IPS-20b (cell line): ENCODE data around the gene FLVCR2.

ENCODE experiments used
- H3K27ac ChIP-seq: one replicate; pipeline ENCODE4 v1.5.1; 2013; ENCODE audit warnings: low read length
- H3K27me3 ChIP-seq: 2 replicates; pipeline ENCODE4 v1.6.1; 2013; ENCODE audit warnings: mild to moderate bottlenecking, low read length, inconsistent platforms; ENCODE audit not compliant: insufficient read depth
- H3K36me3 ChIP-seq: 2 replicates; pipeline ENCODE4 v1.6.1; 2013; ENCODE audit warnings: low read depth, mild to moderate bottlenecking, inconsistent platforms, low read length, moderate library complexity; ENCODE audit not compliant: insufficient read depth
- H3K4me1 ChIP-seq: 2 replicates; pipeline ENCODE4 v1.6.1; 2013; ENCODE audit warnings: mild to moderate bottlenecking, control low read depth, inconsistent platforms, low read length, moderate library complexity; ENCODE audit not compliant: insufficient read depth
- H3K4me3 ChIP-seq: 2 replicates; pipeline ENCODE4 v1.5.1; 2013; ENCODE audit warnings: mild to moderate bottlenecking, low read length, inconsistent platforms
- H3K9ac ChIP-seq: 2 replicates; pipeline ENCODE4 v1.6.1; 2013; ENCODE audit warnings: low read depth, mild to moderate bottlenecking, inconsistent platforms, low read length, moderate library complexity
- H3K9me3 ChIP-seq: 2 replicates; pipeline ENCODE4 v1.6.1; 2013; ENCODE audit warnings: mild to moderate bottlenecking, low read depth, low read length, inconsistent platforms; ENCODE audit not compliant: insufficient read depth

FLVCR2 gene

DNA sequence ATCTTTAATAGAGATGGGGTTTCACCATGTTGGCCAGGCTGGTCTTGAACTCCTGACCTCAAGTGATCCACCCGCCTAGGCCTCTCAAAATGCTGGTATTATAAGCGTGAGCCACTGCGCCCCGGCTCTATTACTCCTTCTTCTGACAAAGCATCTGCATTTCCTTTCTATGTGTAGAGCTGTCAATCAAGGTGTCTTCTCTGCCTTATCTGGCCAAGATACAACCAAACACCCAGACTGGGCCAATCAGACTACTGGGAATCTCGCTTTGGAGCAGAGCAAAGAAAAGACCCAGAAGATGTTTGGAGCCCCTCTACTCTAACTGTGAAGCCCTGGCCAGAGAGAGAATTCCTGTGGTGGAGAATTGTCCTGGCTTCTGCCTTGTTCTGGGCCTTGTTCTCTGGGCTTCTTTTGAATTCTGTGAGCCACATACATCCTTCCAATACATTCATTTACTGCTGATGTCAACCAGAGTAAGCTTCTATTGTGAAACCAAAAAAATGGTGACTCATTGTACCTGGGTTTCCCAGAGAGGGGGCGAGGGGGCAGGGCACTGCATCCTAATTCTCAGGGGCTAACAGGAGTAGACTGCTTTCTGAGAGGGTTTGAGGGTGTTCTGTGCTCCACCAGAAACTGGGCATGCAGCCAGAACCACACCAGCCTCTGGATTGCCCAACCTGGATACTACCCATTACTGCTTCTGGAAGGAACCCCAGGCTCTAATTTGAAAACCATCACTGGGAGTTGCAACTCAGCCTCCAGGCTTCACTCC is 18.8 kb upstream of the FLVCR2 start:
- Histone ChIP-seq H3K4me3 (no peak overlapping the region), H3K9me3 (no peaks in the 10 kb centered on the region), H3K9ac (no peak overlapping the region), H3K4me1 (peaks cover 1% of the 10 kb centered on the region; the same call in 1 of the 2 replicates), H3K27me3 (0 out of 2 replicates have a peak, but pooled peaks cover 4% of the 10 kb centered on the region), H3K36me3 (no peaks in the 10 kb centered on the region), H3K27ac (no peak overlapping the region)

- Histone ChIP-seq H3K9me3 (no peaks in the 10 kb centered on the region), H3K4me1 (no peaks in the 10 kb centered on the region), H3K4me3 (no peak overlapping the region), H3K9ac (no peak overlapping the region), H3K27ac (no peak overlapping the region), H3K36me3 (no peaks in the 10 kb centered on the region), H3K27me3 (0 out of 2 replicates have a peak, but pooled peaks cover 4% of the 10 kb centered on the region)
These were observed 17.4 kb upstream of the FLVCR2 start for GRCh38 chr14:75561013-75561432.

DNA sequence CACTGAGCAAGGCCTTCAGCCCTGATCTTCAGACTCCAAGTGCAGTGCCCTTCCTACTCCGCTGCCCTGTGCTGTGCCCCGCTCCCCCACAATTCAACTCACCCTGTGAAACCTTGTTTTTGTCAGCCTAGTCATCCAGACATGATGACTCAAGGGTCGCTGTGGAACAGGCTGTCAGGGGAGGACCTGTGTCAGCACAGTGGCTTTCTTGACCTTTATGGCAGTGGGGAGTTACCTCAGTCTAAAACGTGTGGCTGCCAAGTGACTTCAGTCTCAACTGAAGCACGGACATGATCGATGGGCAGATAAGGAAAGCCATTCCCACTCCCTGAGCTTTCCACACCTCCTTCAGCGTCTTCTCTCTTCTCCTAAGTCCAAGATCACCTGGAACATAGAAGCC is 16.3 kb upstream of the FLVCR2 start:
- no peak overlapping the region for H3K9ac ChIP-seq
- no peaks in the 10 kb centered on the region for H3K9me3 ChIP-seq
- H3K4me3 ChIP-seq = no peak overlapping the region
- no peaks in the 10 kb centered on the region for H3K4me1 ChIP-seq
- no peak overlapping the region for H3K27ac ChIP-seq
- H3K36me3 ChIP-seq = no peaks in the 10 kb centered on the region
- 0 out of 2 replicates have a peak, but pooled peaks cover 4% of the 10 kb centered on the region for H3K27me3 ChIP-seq

DNA sequence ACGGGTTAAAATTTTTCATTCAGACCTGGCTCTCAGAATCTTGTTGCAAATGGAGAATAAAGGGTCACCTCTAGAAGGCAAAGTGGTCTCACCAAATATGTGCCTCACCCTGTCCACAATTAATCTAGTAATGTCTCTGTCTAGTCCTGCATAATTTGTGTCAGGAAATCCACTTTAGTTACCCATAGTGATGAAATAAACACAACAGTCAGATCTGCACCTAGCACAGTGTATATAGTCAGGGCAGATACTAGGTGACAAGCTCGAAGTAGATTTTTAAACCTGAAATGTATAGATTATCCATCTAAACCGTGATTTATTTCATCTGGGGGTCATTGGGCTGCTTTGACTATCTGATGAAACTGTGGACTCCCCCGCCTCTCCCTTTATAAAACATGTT is 15.9 kb upstream of the FLVCR2 start:
- Histone ChIP-seq H3K27ac (no peak overlapping the region), H3K4me3 (no peak overlapping the region), H3K27me3 (0 out of 2 replicates have a peak, but pooled peaks cover 4% of the 10 kb centered on the region), H3K36me3 (no peaks in the 10 kb centered on the region), H3K9ac (no peak overlapping the region), H3K9me3 (no peaks in the 10 kb centered on the region), H3K4me1 (no peaks in the 10 kb centered on the region)

GRCh38 chr14:75563931-75564330 is 14.5 kb upstream of the FLVCR2 start:
- H3K9me3 ChIP-seq = no peaks in the 10 kb centered on the region
- no peak overlapping the region for H3K4me3 ChIP-seq
- H3K27ac ChIP-seq = no peak overlapping the region
- no peaks in the 10 kb centered on the region for H3K36me3 ChIP-seq
- H3K9ac ChIP-seq = no peak overlapping the region
- H3K27me3 ChIP-seq = 0 out of 2 replicates have a peak, but pooled peaks cover 4% of the 10 kb centered on the region
- H3K4me1 ChIP-seq = peaks cover 2% of the 10 kb centered on the region; the same call in 1 of the 2 replicates

DNA sequence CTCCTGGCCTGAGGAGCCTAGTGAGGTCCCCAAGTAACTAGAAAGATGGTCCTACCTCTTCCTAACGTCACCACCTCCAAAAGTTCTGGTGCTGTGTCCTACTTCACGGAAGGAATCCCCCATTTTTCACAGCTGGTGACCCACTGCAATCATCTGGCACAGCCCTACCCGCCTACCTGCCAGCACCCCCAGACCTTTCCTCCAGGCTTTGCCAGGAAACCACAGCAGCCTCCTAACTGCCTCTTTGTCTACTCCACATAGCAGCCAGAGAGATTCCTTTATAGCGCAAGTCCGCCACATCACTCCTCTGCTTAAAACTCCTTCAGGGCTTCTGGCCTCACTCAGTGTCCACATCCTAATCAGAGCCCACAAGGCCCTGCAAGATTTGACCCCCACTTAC is 13.4 kb upstream of the FLVCR2 start:
- no peaks in the 10 kb centered on the region for H3K36me3 ChIP-seq
- H3K9ac ChIP-seq = no peak overlapping the region
- peaks cover 2% of the 10 kb centered on the region; the same call in 1 of the 2 replicates for H3K4me1 ChIP-seq
- no peak overlapping the region for H3K4me3 ChIP-seq
- H3K27me3 ChIP-seq = 0 out of 2 replicates have a peak, but pooled peaks cover 4% of the 10 kb centered on the region
- H3K27ac ChIP-seq = no peak overlapping the region
- H3K9me3 ChIP-seq = no peaks in the 10 kb centered on the region

- H3K36me3 ChIP-seq = no peaks in the 10 kb centered on the region
- H3K9me3 ChIP-seq = no peaks in the 10 kb centered on the region
- no peak overlapping the region for H3K27ac ChIP-seq
- no peaks in the 10 kb centered on the region for H3K27me3 ChIP-seq
- peaks cover 2% of the 10 kb centered on the region; the same call in 1 of the 2 replicates for H3K4me1 ChIP-seq
- H3K9ac ChIP-seq = no peak overlapping the region
- H3K4me3 ChIP-seq = no peak overlapping the region
These were observed 12.1 kb upstream of the FLVCR2 start for GRCh38 chr14:75566321-75566720.

DNA sequence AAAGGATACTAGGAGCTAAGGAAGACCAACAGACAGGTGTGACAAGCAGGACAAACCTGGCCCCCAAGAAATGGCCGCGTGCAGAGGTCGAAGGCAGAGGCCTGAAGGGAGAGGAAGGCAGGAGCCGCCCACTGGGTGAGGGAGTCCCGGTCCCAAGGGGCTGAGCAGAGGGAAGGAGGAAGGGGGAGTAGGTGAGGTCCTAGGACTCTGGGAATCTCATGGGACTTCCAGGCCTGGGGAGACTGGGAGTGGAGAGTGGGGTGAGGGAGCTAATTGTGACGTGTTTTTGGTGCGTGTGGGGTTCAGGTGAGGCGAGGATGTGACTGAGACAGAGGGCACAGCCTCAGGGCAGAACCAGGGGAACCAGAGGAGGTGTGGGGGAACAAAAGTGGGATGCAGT is 11.7 kb upstream of the FLVCR2 start:
- no peak overlapping the region for H3K4me3 ChIP-seq
- no peaks in the 10 kb centered on the region for H3K36me3 ChIP-seq
- H3K27me3 ChIP-seq = no peaks in the 10 kb centered on the region
- H3K9ac ChIP-seq = no peak overlapping the region
- H3K9me3 ChIP-seq = no peaks in the 10 kb centered on the region
- H3K27ac ChIP-seq = no peak overlapping the region
- peaks cover 2% of the 10 kb centered on the region; the same call in 1 of the 2 replicates for H3K4me1 ChIP-seq

- Histone ChIP-seq H3K4me1 (peaks cover 2% of the 10 kb centered on the region; the same call in 1 of the 2 replicates), H3K9ac (no peak overlapping the region), H3K9me3 (no peaks in the 10 kb centered on the region), H3K4me3 (no peak overlapping the region), H3K27me3 (no peaks in the 10 kb centered on the region), H3K27ac (no peak overlapping the region), H3K36me3 (no peaks in the 10 kb centered on the region)
These were observed 10.3 kb upstream of the FLVCR2 start for GRCh38 chr14:75568140-75568539.

DNA sequence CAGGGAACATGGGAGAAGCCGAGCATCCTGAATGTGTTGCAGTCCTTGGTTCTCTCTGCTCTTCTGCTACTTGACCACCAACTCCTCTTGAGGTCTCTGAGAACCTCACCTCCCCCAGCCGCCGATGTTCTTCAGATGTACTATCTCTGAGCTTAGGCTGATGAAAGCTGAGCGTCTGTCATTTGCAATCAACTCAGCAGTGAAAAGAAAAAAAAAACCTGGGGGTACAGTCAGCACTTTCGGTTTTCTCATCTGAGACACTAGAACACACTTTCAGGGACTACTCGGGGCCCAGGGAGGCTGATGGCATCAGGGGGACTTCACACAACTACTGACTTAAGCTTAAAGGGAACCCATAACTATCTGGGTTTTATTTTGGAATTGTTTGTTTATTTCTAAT is 9.6 kb upstream of the FLVCR2 start:
- Histone ChIP-seq H3K9ac (no peak overlapping the region), H3K27me3 (no peaks in the 10 kb centered on the region), H3K4me3 (no peak overlapping the region), H3K9me3 (no peaks in the 10 kb centered on the region), H3K36me3 (no peaks in the 10 kb centered on the region), H3K4me1 (peaks cover 2% of the 10 kb centered on the region; the same call in 1 of the 2 replicates), H3K27ac (no peak overlapping the region)

DNA sequence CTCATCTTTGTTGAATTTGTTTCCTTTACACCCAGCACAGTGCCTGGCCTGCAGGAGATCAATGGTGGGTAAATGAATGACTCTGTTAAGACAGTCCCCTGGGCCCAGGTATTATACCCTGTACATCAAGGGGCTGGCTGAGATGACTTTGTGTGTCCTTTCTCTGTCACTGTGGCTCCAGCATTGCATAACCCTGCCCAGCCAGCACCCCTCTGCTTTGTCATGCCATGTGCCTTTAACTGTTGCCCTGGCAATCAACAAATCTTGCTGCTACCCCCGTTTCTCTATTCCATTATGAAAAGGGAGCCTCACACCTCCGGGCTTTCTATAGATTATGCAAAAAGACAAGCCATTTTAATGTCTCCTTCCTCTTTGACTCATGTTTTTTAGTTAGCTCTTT is 7.6 kb upstream of the FLVCR2 start:
- H3K27me3 ChIP-seq = no peaks in the 10 kb centered on the region

GRCh38 chr14:75572104-75572503 is 6.3 kb upstream of the FLVCR2 start:
- Histone ChIP-seq H3K9me3 (no peaks in the 10 kb centered on the region), H3K27ac (no peak overlapping the region), H3K9ac (no peak overlapping the region), H3K4me1 (peaks cover 2% of the 10 kb centered on the region; the same call in 1 of the 2 replicates), H3K4me3 (no peak overlapping the region), H3K27me3 (no peaks in the 10 kb centered on the region), H3K36me3 (no peaks in the 10 kb centered on the region)

More for the DNA sequence above, 7.6 kb upstream of the FLVCR2 start:
- Histone ChIP-seq H3K36me3 (no peaks in the 10 kb centered on the region), H3K9ac (no peak overlapping the region), H3K27ac (no peak overlapping the region), H3K9me3 (no peaks in the 10 kb centered on the region), H3K4me1 (peaks cover 2% of the 10 kb centered on the region; the same call in 1 of the 2 replicates), H3K4me3 (no peak overlapping the region)
